Aorta (tissue), 5 donors: ENCODE data around the gene MGAM2. TPM values are rescaled to one million over a fixed set of nuclear protein-coding genes. Genes with fewer than 3 reads are reported as not detected.

Source experiments
- ATAC-seq: fragments of 200-7000 bp; cut with Tn5 transposase; one replicate; pipeline ENCODE4 v1.9.1; 2022; ENCODE audit warnings: moderate library complexity; ENCODE audit not compliant: low FRiP score
- DNase-seq, 2 donors: peaks; one replicate each; pipeline ENCODE4 v3.0.0-alpha.2; 2020
- H3K27ac ChIP-seq, 2 donors: one replicate each; pipeline ENCODE4 v1.5.1; 2013; ENCODE audit warnings: low read length in 2 of 2, mild to moderate bottlenecking in 2 of 2, moderate library complexity in 2 of 2, control low read depth in 1 of 2, inconsistent platforms in 1 of 2, low read depth in 1 of 2
- H3K27me3 ChIP-seq, 2 donors: one replicate each; pipeline ENCODE4 v1.6.1; 2013; ENCODE audit warnings: control low read depth in 1 of 2, low read length in 1 of 2, mild to moderate bottlenecking in 1 of 2, moderate library complexity in 1 of 2; ENCODE audit not compliant: insufficient read depth in 2 of 2, control insufficient read depth in 1 of 2
- H3K36me3 ChIP-seq, 2 donors: one replicate each; pipeline ENCODE4 v1.6.1; 2013; ENCODE audit warnings: control low read depth in 1 of 2, low read length in 1 of 2, mild to moderate bottlenecking in 1 of 2; ENCODE audit not compliant: insufficient read depth in 2 of 2, control insufficient read depth in 1 of 2
- H3K4me1 ChIP-seq, 2 donors: one replicate each; pipeline ENCODE4 v1.6.1; 2013; ENCODE audit warnings: low read length in 2 of 2, control low read depth in 1 of 2, mild to moderate bottlenecking in 1 of 2, moderate library complexity in 1 of 2; ENCODE audit not compliant: insufficient read depth in 2 of 2, control insufficient read depth in 1 of 2
- H3K4me3 ChIP-seq, 2 donors: one replicate each; pipeline ENCODE4 v1.5.1; 2013; ENCODE audit warnings: low read length in 2 of 2, control low read depth in 1 of 2, mild to moderate bottlenecking in 1 of 2
- H3K9me3 ChIP-seq: one replicate; pipeline ENCODE4 v1.6.1; 2013; ENCODE audit warnings: mild to moderate bottlenecking, low read length; ENCODE audit not compliant: control insufficient read depth
- WGBS, 2 donors: extraction: QIAGEN DNeasy Blood & Tissue Kit; methylation state at CpG; one replicate each; pipeline ENCODE4 v1.1.7; 2013; 5-methylcytosine and 5-hydroxymethylcytosine counted together
- intact Hi-C, 2 donors: fragments of 100-400 bp; cut with DNase I; formaldehyde crosslinking; loops; one replicate each; pipeline versions ENCODE4 v1.14.2 to v1.15.0; 2022
- polyA plus RNA-seq, 2 donors: library from polyadenylated mRNA; stranded (reverse); fragments of 200-250 nt; gene quantifications; one replicate each; pipeline ENCODE4 v1.2.3, GENCODE V29; 2013
- total RNA-seq, 2 donors: library from RNA; stranded (reverse); fragmentation: NEBNext Ultra II Directional; extraction: Animal tissue kit (Norgen Biotek cat#: 25700); gene quantifications; one replicate each; pipeline ENCODE4 v1.2.1, GENCODE V29; 2021
- donor health status: healthy with polysubstance abuse.
- donor health status: Bipolar disorder and iron deficiency.
- donor health status: DM: no; HTN: no; CAD: no.
- donor health status: DM: no; HTN: no; CAD: no.
- donor health status: DM: yes; HTN: yes; CAD: no.

The MGAM2 gene
- total and polyA plus RNA-seq, 4 donors: 0.03 to 1.4 (median 0.38) TPM

- ATAC-seq: no peak
- H3K9me3 ChIP-seq: no peaks in the 10 kb centered on the region
- intact Hi-C loops: no loop called here
- H3K36me3 ChIP-seq: no peaks in the 10 kb centered on the region
- peaks cover 0 to 3% of the 10 kb centered on the region in 2 donors for H3K4me1 ChIP-seq
- DNase-seq: no peak
- WGBS, 2 donors: 75 to 77% methylated on average over 4 of the region's 4 CpGs
- no peak overlapping the region for H3K4me3 ChIP-seq
- no peak overlapping the region for H3K27ac ChIP-seq
- H3K27me3 ChIP-seq: no peaks in the 10 kb centered on the region
Measured at GRCh38 chr7:142131439-142132185, 20.1 kb downstream of the MGAM2 start.

GRCh38 chr7:142133731-142134148, 22.2 kb downstream of the MGAM2 start:
- H3K4me3 ChIP-seq: no peak overlapping the region
- H3K36me3 ChIP-seq: no peaks in the 10 kb centered on the region
- 97 to 99% methylated on average over 8 of the region's 8 CpGs for WGBS, 2 donors
- H3K27me3 ChIP-seq: no peaks in the 10 kb centered on the region
- DNase-seq: no peak
- no peaks in the 10 kb centered on the region for H3K9me3 ChIP-seq
- H3K27ac ChIP-seq: no peak overlapping the region
- H3K4me1 ChIP-seq: peaks cover 0 to 3% of the 10 kb centered on the region in 2 donors
- no peak for ATAC-seq
- intact Hi-C loops: no loop called here

- 67 to 75% methylated on average over 3 of the region's 3 CpGs for WGBS, 2 donors
- no peak for ATAC-seq
- intact Hi-C loops: no loop called here
Measured at GRCh38 chr7:142134909-142135308, 23.4 kb downstream of the MGAM2 start.

GRCh38 chr7:142138996-142139395, 27.5 kb downstream of the MGAM2 start:
- 92% methylated on average over 2 of the region's 2 CpGs for WGBS, 2 donors

More at GRCh38 chr7:142134909-142135308, 23.4 kb downstream of the MGAM2 start:
- H3K27ac ChIP-seq: no peak overlapping the region
- no peaks in the 10 kb centered on the region for H3K36me3 ChIP-seq
- H3K9me3 ChIP-seq: no peaks in the 10 kb centered on the region
- H3K4me1 ChIP-seq: peaks cover 0 to 3% of the 10 kb centered on the region in 2 donors
- H3K27me3 ChIP-seq: no peaks in the 10 kb centered on the region
- DNase-seq: no peak
- no peak overlapping the region for H3K4me3 ChIP-seq

GRCh38 chr7:142139597-142140400, 28.3 kb downstream of the MGAM2 start:
- H3K4me1 ChIP-seq: no peaks in the 10 kb centered on the region

More at GRCh38 chr7:142138996-142139395, 27.5 kb downstream of the MGAM2 start:
- no peak overlapping the region for H3K27ac ChIP-seq
- ATAC-seq (no peak), DNase-seq (no peak)
- H3K36me3 ChIP-seq: no peaks in the 10 kb centered on the region
- intact Hi-C loops: no loop called here
- no peak overlapping the region for H3K4me3 ChIP-seq
- no peaks in the 10 kb centered on the region for H3K4me1 ChIP-seq
- H3K27me3 ChIP-seq: no peaks in the 10 kb centered on the region
- no peaks in the 10 kb centered on the region for H3K9me3 ChIP-seq

GRCh38 chr7:142140401-142140959, 29.0 kb downstream of the MGAM2 start:
- intact Hi-C loops: no loop called here
- H3K4me1 ChIP-seq: no peaks in the 10 kb centered on the region
- H3K27ac ChIP-seq: no peak overlapping the region
- no peak overlapping the region for H3K4me3 ChIP-seq
- ATAC-seq (no peak), DNase-seq (no peak)
- H3K9me3 ChIP-seq: no peaks in the 10 kb centered on the region
- 66 to 67% methylated on average over 2 of the region's 2 CpGs for WGBS, 2 donors
- no peaks in the 10 kb centered on the region for H3K36me3 ChIP-seq
- no peaks in the 10 kb centered on the region for H3K27me3 ChIP-seq

More at GRCh38 chr7:142139597-142140400, 28.3 kb downstream of the MGAM2 start:
- ATAC-seq (no peak), DNase-seq (no peak)
- no peak overlapping the region for H3K4me3 ChIP-seq
- no peak overlapping the region for H3K27ac ChIP-seq
- H3K9me3 ChIP-seq: no peaks in the 10 kb centered on the region
- intact Hi-C loops: no loop called here
- H3K36me3 ChIP-seq: no peaks in the 10 kb centered on the region
- no peaks in the 10 kb centered on the region for H3K27me3 ChIP-seq
- 77% methylated on average over 6 of the region's 6 CpGs for WGBS, 2 donors

- H3K36me3 ChIP-seq: no peaks in the 10 kb centered on the region
- intact Hi-C loops: no loop called here
- DNase-seq: no peak
- no peak overlapping the region for H3K27ac ChIP-seq
- H3K4me1 ChIP-seq: no peaks in the 10 kb centered on the region
- no peak overlapping the region for H3K4me3 ChIP-seq
- ATAC-seq: no peak
- H3K9me3 ChIP-seq: no peaks in the 10 kb centered on the region
- no peaks in the 10 kb centered on the region for H3K27me3 ChIP-seq
- 94 to 95% methylated on average over 8 of the region's 8 CpGs for WGBS, 2 donors
Measured at GRCh38 chr7:142142702-142143101, 31.2 kb downstream of the MGAM2 start.

- 91 to 92% methylated on average over 2 of the region's 2 CpGs for WGBS, 2 donors
- ATAC-seq: no peak
Measured at GRCh38 chr7:142146124-142146523, 34.6 kb downstream of the MGAM2 start.

More at GRCh38 chr7:142146124-142146523, 34.6 kb downstream of the MGAM2 start:
- no peak for DNase-seq
- Histone ChIP-seq H3K36me3 (no peaks in the 10 kb centered on the region), H3K4me3 (no peak overlapping the region), H3K27ac (no peak overlapping the region), H3K9me3 (no peaks in the 10 kb centered on the region), H3K27me3 (no peaks in the 10 kb centered on the region), H3K4me1 (no peaks in the 10 kb centered on the region)
- intact Hi-C loops: no loop called here
